ENCODE data around the gene CD63. TPM values are rescaled to one million over a fixed set of nuclear protein-coding genes. Genes with fewer than 3 reads are reported as not detected.

Gene CD63
- polyA plus RNA-seq, 2 donors, result 334 to 463 TPM

- Histone ChIP-seq H3K4me1 (ENCODE audit: control insufficient read depth in 2 of 2, insufficient read depth in 2 of 2, low read length in 1 of 2) (peaks cover 1 to 2% of the 10 kb centered on the region in 2 donors), H3K36me3 (ENCODE audit: control insufficient read depth in 2 of 2, insufficient read depth in 2 of 2, low read length in 1 of 2) (no peaks in the 10 kb centered on the region), H3K27me3 (ENCODE audit: control insufficient read depth in 1 of 2, insufficient read depth in 2 of 2, low read length in 2 of 2) (no peaks in the 10 kb centered on the region), H3K4me3 (ENCODE audit: low read depth in 1 of 2, low read length in 2 of 2) (no peak overlapping the region), H3K27ac (ENCODE audit: low read depth in 2 of 2, low read length in 1 of 2) (no peak overlapping the region), H3K9me3 (ENCODE audit: control insufficient read depth in 2 of 2, insufficient read depth in 1 of 2, low read depth in 1 of 2, low read length in 1 of 2) (no peaks in the 10 kb centered on the region)
- WGBS, 2 donors, result 70 to 78% methylated on average over 2 of the region's 2 CpGs
Observed at GRCh38 chr12:55739025-55739378, 10.2 kb upstream of the CD63 start.

GRCh38 chr12:55738123-55739024 lies 9.6 kb upstream of the CD63 start:
- no peaks in the 10 kb centered on the region for H3K27me3 ChIP-seq (ENCODE audit: control insufficient read depth in 1 of 2, insufficient read depth in 2 of 2, low read length in 2 of 2)
- no peaks in the 10 kb centered on the region for H3K36me3 ChIP-seq (ENCODE audit: control insufficient read depth in 2 of 2, insufficient read depth in 2 of 2, low read length in 1 of 2)
- WGBS, 2 donors, result 1 to 4% methylated on average over 14 of the region's 14 CpGs
- peak overlapping the region; percentile 29 to 52 for H3K4me3 ChIP-seq (ENCODE audit: low read depth in 1 of 2, low read length in 2 of 2)
- H3K4me1 ChIP-seq (ENCODE audit: control insufficient read depth in 2 of 2, insufficient read depth in 2 of 2, low read length in 1 of 2), result peaks cover 0 to 2% of the 10 kb centered on the region in 2 donors
- H3K27ac ChIP-seq (ENCODE audit: low read depth in 2 of 2, low read length in 1 of 2), result peak overlapping the region; percentile 46 to 71
- H3K9me3 ChIP-seq (ENCODE audit: control insufficient read depth in 2 of 2, insufficient read depth in 1 of 2, low read depth in 1 of 2, low read length in 1 of 2), result no peaks in the 10 kb centered on the region

GRCh38 chr12:55737581-55738122 lies 8.8 kb upstream of the CD63 start:
- 11 to 13% methylated on average over 4 of the region's 4 CpGs for whole genome bisulfite sequencing, 2 donors
- Histone ChIP-seq H3K9me3 (ENCODE audit: control insufficient read depth in 2 of 2, insufficient read depth in 1 of 2, low read depth in 1 of 2, low read length in 1 of 2) (no peaks in the 10 kb centered on the region), H3K27me3 (ENCODE audit: control insufficient read depth in 1 of 2, insufficient read depth in 2 of 2, low read length in 2 of 2) (no peaks in the 10 kb centered on the region), H3K27ac (ENCODE audit: low read depth in 2 of 2, low read length in 1 of 2) (peak overlapping the region; percentile 44 to 71), H3K36me3 (ENCODE audit: control insufficient read depth in 2 of 2, insufficient read depth in 2 of 2, low read length in 1 of 2) (no peaks in the 10 kb centered on the region), H3K4me1 (ENCODE audit: control insufficient read depth in 2 of 2, insufficient read depth in 2 of 2, low read length in 1 of 2) (peaks cover 0 to 2% of the 10 kb centered on the region in 2 donors), H3K4me3 (ENCODE audit: low read depth in 1 of 2, low read length in 2 of 2) (no peak overlapping the region)

GRCh38 chr12:55736780-55737580 lies 8.2 kb upstream of the CD63 start:
- 36 to 37% methylated on average over 6 of the region's 6 CpGs for WGBS, 2 donors
- Histone ChIP-seq H3K4me3 (ENCODE audit: low read depth in 1 of 2, low read length in 2 of 2) (no peak overlapping the region), H3K4me1 (ENCODE audit: control insufficient read depth in 2 of 2, insufficient read depth in 2 of 2, low read length in 1 of 2) (peaks cover 0 to 2% of the 10 kb centered on the region in 2 donors), H3K9me3 (ENCODE audit: control insufficient read depth in 2 of 2, insufficient read depth in 1 of 2, low read depth in 1 of 2, low read length in 1 of 2) (no peaks in the 10 kb centered on the region), H3K27me3 (ENCODE audit: control insufficient read depth in 1 of 2, insufficient read depth in 2 of 2, low read length in 2 of 2) (no peaks in the 10 kb centered on the region), H3K27ac (ENCODE audit: low read depth in 2 of 2, low read length in 1 of 2) (no peak overlapping the region), H3K36me3 (ENCODE audit: control insufficient read depth in 2 of 2, insufficient read depth in 2 of 2, low read length in 1 of 2) (no peaks in the 10 kb centered on the region)

DNA sequence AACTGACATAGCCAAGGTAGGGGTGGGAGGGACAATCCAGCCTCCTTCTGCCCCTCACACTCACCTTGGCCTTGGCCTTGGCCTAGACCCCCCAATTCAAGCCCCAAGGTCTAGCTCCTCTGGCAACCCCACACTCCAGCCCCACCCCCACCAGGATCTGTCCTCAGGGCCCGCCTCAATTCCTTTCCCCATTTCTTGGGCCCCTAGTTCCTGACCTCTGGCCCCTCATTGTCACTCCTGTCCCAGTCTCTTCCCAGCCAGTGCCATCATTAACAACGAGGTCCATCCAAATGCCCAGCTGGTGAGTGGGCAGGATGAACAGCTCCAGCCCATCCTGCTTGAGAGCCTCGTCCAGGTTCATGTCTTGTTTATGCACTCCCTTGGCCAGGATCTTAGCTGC lies 7.3 kb upstream of the CD63 start:
- H3K27me3 ChIP-seq (ENCODE audit: control insufficient read depth in 1 of 2, insufficient read depth in 2 of 2, low read length in 2 of 2), result no peaks in the 10 kb centered on the region
- H3K4me1 ChIP-seq (ENCODE audit: control insufficient read depth in 2 of 2, insufficient read depth in 2 of 2, low read length in 1 of 2), result peaks cover 0 to 2% of the 10 kb centered on the region in 2 donors
- H3K36me3 ChIP-seq (ENCODE audit: control insufficient read depth in 2 of 2, insufficient read depth in 2 of 2, low read length in 1 of 2), result no peaks in the 10 kb centered on the region
- 57 to 63% methylated on average over 3 of the region's 3 CpGs for WGBS, 2 donors
- no peak overlapping the region for H3K27ac ChIP-seq (ENCODE audit: low read depth in 2 of 2, low read length in 1 of 2)
- H3K9me3 ChIP-seq (ENCODE audit: control insufficient read depth in 2 of 2, insufficient read depth in 1 of 2, low read depth in 1 of 2, low read length in 1 of 2), result no peaks in the 10 kb centered on the region
- H3K4me3 ChIP-seq (ENCODE audit: low read depth in 1 of 2, low read length in 2 of 2), result no peak overlapping the region

DNA sequence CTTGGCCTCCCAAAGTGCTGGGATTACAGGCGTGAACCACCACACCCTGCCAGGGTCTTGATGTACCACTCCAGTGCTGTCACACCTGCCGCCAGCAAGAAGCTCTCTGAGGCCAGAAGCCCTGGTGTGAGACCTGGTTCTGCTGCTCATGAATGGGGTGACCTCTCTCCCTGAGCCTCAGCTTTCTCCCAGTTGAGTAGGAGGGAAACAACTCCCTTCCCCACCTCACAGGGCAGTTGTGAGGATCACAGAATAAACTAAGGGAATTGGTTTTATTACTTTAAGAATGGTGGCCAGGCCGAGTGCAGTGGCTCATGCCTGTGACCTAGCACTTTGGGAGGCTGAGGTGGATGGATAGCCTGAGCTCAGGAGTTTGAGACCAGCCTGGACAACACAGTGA lies 5.8 kb upstream of the CD63 start:
- no peaks in the 10 kb centered on the region for H3K9me3 ChIP-seq (ENCODE audit: control insufficient read depth in 2 of 2, insufficient read depth in 1 of 2, low read depth in 1 of 2, low read length in 1 of 2)
- 84 to 89% methylated on average over 3 of the region's 3 CpGs for WGBS, 2 donors
- H3K36me3 ChIP-seq (ENCODE audit: control insufficient read depth in 2 of 2, insufficient read depth in 2 of 2, low read length in 1 of 2), result no peaks in the 10 kb centered on the region
- no peaks in the 10 kb centered on the region for H3K27me3 ChIP-seq (ENCODE audit: control insufficient read depth in 1 of 2, insufficient read depth in 2 of 2, low read length in 2 of 2)
- H3K4me1 ChIP-seq (ENCODE audit: control insufficient read depth in 2 of 2, insufficient read depth in 2 of 2, low read length in 1 of 2), result peaks cover 0 to 4% of the 10 kb centered on the region in 2 donors
- no peak overlapping the region for H3K4me3 ChIP-seq (ENCODE audit: low read depth in 1 of 2, low read length in 2 of 2)
- no peak overlapping the region for H3K27ac ChIP-seq (ENCODE audit: low read depth in 2 of 2, low read length in 1 of 2)

GRCh38 chr12:55733858-55734257 lies 5.0 kb upstream of the CD63 start:
- WGBS, 2 donors, result 72 to 88% methylated on average over 2 of the region's 2 CpGs
- no peak overlapping the region for H3K4me3 ChIP-seq (ENCODE audit: low read depth in 1 of 2, low read length in 2 of 2)

DNA sequence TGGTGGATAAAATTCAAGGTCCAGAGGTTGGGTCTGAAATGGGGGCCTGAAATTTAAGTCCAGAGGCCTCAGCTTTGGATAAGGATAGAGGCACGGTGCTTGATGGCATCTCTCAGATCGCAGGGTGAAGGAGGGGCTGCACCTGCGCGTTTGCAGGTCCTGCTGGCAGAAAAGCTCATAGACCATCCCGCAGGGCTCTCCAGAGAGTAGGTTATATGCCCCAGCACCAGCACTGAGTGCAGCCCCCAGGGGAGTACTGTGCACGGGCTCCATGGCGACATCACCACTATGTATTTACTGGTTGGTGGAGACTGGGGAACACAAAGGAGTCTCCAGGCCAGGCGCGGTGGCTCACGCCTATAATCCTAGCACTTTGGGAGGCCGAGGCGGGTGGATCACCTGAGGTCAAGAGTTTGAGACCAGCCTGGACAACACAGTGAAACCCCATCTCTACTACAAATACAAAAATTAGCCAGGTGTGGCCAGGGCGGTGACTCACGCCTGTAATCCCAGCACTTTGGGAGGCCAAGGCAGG lies 4.3 kb upstream of the CD63 start:
- Histone ChIP-seq H3K4me3 (ENCODE audit: low read depth in 1 of 2, low read length in 2 of 2) (no peak overlapping the region), H3K36me3 (ENCODE audit: control insufficient read depth in 2 of 2, insufficient read depth in 2 of 2, low read length in 1 of 2) (no peaks in the 10 kb centered on the region), H3K27ac (ENCODE audit: low read depth in 2 of 2, low read length in 1 of 2) (no peak overlapping the region), H3K9me3 (ENCODE audit: control insufficient read depth in 2 of 2, insufficient read depth in 1 of 2, low read depth in 1 of 2, low read length in 1 of 2) (no peaks in the 10 kb centered on the region), H3K4me1 (ENCODE audit: control insufficient read depth in 2 of 2, insufficient read depth in 2 of 2, low read length in 1 of 2) (peaks cover 0 to 4% of the 10 kb centered on the region in 2 donors), H3K27me3 (ENCODE audit: control insufficient read depth in 1 of 2, insufficient read depth in 2 of 2, low read length in 2 of 2) (no peaks in the 10 kb centered on the region)
- 86 to 91% methylated on average over 14 of the region's 14 CpGs for WGBS, 2 donors

More at GRCh38 chr12:55733858-55734257, 5.0 kb upstream of the CD63 start:
- Histone ChIP-seq H3K27me3 (ENCODE audit: control insufficient read depth in 1 of 2, insufficient read depth in 2 of 2, low read length in 2 of 2) (no peaks in the 10 kb centered on the region), H3K36me3 (ENCODE audit: control insufficient read depth in 2 of 2, insufficient read depth in 2 of 2, low read length in 1 of 2) (no peaks in the 10 kb centered on the region), H3K4me1 (ENCODE audit: control insufficient read depth in 2 of 2, insufficient read depth in 2 of 2, low read length in 1 of 2) (peaks cover 0 to 4% of the 10 kb centered on the region in 2 donors), H3K27ac (ENCODE audit: low read depth in 2 of 2, low read length in 1 of 2) (no peak overlapping the region), H3K9me3 (ENCODE audit: control insufficient read depth in 2 of 2, insufficient read depth in 1 of 2, low read depth in 1 of 2, low read length in 1 of 2) (no peaks in the 10 kb centered on the region)

GRCh38 chr12:55732288-55732687 lies 3.5 kb upstream of the CD63 start:
- 84 to 85% methylated on average over 4 of the region's 4 CpGs for WGBS, 2 donors
- Histone ChIP-seq H3K9me3 (ENCODE audit: control insufficient read depth in 2 of 2, insufficient read depth in 1 of 2, low read depth in 1 of 2, low read length in 1 of 2) (no peaks in the 10 kb centered on the region), H3K27me3 (ENCODE audit: control insufficient read depth in 1 of 2, insufficient read depth in 2 of 2, low read length in 2 of 2) (no peaks in the 10 kb centered on the region), H3K27ac (ENCODE audit: low read depth in 2 of 2, low read length in 1 of 2) (peak overlapping the region in 1 of 2 donors; percentile 6), H3K36me3 (ENCODE audit: control insufficient read depth in 2 of 2, insufficient read depth in 2 of 2, low read length in 1 of 2) (no peaks in the 10 kb centered on the region), H3K4me3 (ENCODE audit: low read depth in 1 of 2, low read length in 2 of 2) (no peak overlapping the region), H3K4me1 (ENCODE audit: control insufficient read depth in 2 of 2, insufficient read depth in 2 of 2, low read length in 1 of 2) (peaks cover 0 to 8% of the 10 kb centered on the region in 2 donors)
